HL-60 (cell line): ENCODE results near the gene TMEM132D.

Source experiments
- TF ChIP-seq, protein P1 (sequence below): IDR thresholded peaks from 2 replicates; pipeline ENCODE4 v1.6.1; 2012; ENCODE audit warnings: low read depth; ENCODE audit not compliant: insufficient replicate concordance
- TF ChIP-seq, protein P2 (sequence below): IDR thresholded peaks from one replicate; pipeline ENCODE4 v1.5.1; 2011; ENCODE audit warnings: low read length, control low read depth, inconsistent platforms; ENCODE audit not compliant: insufficient read depth

DNA sequence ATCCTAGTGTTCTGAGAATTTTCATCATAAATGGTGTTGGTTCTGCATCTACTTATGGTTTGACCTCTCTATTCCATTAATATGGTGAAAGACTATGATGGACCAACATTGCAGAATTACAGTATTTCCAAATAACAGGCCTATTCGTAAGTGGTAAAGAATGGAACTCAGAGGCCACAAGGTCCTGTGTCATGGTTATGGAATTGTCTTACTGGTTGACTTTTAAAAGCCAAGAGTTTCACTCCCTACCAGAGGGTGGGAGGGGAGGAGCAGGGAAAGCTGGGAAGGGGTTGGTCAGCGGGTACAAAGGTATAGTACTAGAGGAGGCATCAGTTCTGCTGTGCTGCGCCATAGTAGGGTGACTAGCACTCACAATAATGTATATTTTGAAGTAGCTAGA lies 153.4 kb downstream of the TMEM132D start:
- TF ChIP-seq, protein P1, sequence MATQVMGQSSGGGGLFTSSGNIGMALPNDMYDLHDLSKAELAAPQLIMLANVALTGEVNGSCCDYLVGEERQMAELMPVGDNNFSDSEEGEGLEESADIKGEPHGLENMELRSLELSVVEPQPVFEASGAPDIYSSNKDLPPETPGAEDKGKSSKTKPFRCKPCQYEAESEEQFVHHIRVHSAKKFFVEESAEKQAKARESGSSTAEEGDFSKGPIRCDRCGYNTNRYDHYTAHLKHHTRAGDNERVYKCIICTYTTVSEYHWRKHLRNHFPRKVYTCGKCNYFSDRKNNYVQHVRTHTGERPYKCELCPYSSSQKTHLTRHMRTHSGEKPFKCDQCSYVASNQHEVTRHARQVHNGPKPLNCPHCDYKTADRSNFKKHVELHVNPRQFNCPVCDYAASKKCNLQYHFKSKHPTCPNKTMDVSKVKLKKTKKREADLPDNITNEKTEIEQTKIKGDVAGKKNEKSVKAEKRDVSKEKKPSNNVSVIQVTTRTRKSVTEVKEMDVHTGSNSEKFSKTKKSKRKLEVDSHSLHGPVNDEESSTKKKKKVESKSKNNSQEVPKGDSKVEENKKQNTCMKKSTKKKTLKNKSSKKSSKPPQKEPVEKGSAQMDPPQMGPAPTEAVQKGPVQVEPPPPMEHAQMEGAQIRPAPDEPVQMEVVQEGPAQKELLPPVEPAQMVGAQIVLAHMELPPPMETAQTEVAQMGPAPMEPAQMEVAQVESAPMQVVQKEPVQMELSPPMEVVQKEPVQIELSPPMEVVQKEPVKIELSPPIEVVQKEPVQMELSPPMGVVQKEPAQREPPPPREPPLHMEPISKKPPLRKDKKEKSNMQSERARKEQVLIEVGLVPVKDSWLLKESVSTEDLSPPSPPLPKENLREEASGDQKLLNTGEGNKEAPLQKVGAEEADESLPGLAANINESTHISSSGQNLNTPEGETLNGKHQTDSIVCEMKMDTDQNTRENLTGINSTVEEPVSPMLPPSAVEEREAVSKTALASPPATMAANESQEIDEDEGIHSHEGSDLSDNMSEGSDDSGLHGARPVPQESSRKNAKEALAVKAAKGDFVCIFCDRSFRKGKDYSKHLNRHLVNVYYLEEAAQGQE = no peak
- TF ChIP-seq, protein P2, sequence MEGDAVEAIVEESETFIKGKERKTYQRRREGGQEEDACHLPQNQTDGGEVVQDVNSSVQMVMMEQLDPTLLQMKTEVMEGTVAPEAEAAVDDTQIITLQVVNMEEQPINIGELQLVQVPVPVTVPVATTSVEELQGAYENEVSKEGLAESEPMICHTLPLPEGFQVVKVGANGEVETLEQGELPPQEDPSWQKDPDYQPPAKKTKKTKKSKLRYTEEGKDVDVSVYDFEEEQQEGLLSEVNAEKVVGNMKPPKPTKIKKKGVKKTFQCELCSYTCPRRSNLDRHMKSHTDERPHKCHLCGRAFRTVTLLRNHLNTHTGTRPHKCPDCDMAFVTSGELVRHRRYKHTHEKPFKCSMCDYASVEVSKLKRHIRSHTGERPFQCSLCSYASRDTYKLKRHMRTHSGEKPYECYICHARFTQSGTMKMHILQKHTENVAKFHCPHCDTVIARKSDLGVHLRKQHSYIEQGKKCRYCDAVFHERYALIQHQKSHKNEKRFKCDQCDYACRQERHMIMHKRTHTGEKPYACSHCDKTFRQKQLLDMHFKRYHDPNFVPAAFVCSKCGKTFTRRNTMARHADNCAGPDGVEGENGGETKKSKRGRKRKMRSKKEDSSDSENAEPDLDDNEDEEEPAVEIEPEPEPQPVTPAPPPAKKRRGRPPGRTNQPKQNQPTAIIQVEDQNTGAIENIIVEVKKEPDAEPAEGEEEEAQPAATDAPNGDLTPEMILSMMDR = no peak
